Stomach (tissue), 9 donors: ENCODE measurements around the gene FREM1. TPM values are rescaled to one million over a fixed set of nuclear protein-coding genes. Genes with fewer than 3 reads are reported as not detected.

Source experiments
- DNase-seq, 2 donors: peaks; one replicate each; pipeline versions ENCODE4 v3.0.0 to v3.0.0-alpha.2; 2013 to 2019
- H3K27ac ChIP-seq, 5 donors: fragments of 200-600 bp in 4 of 5; sonication (generic) in 4 of 5; one replicate each; pipeline ENCODE4 v1.5.1; 2013 to 2019; ENCODE audit warnings: mild to moderate bottlenecking in 1 of 5, moderate library complexity in 1 of 5
- H3K27me3 ChIP-seq, 3 donors: fragments of 200-600 bp; sonication (generic); one replicate each; pipeline ENCODE4 v1.5.1; 2017 to 2019; ENCODE audit warnings: mixed run types in 1 of 3
- H3K36me3 ChIP-seq, 4 donors: fragments of 200-600 bp; sonication (generic); 1 replicate in 3 of 4; 2 replicates in 1 of 4; pipeline ENCODE4 v1.5.1; 2016 to 2019
- H3K4me1 ChIP-seq, 4 donors: fragments of 200-600 bp; sonication (generic); one replicate each; pipeline ENCODE4 v1.5.1; 2016 to 2019
- H3K4me3 ChIP-seq, 4 donors: fragments of 200-600 bp; sonication (generic) in 3 of 4; one replicate each; pipeline ENCODE4 v1.5.1; 2016 to 2019; ENCODE audit warnings: mild to moderate bottlenecking in 1 of 4
- H3K9me3 ChIP-seq, 4 donors: fragments of 200-600 bp; sonication (generic); one replicate each; pipeline ENCODE4 v1.5.1; 2016 to 2019
- CTCF ChIP-seq, 7 experiments: fragments of 450-650 bp in 4 of 7; fragments of 200-600 bp in 3 of 7; sonication (generic) in 3 of 7; IDR thresholded peaks; one replicate each; pipeline ENCODE4 v1.5.1; 2016 to 2019; ENCODE audit warnings: antibody characterized with exemption in 7 of 7, control low read depth in 2 of 7, mild to moderate bottlenecking in 1 of 7
- EP300 ChIP-seq: sonication (generic); formaldehyde crosslinking; IDR thresholded peaks from one replicate; pipeline ENCODE4 v1.6.1; 2017; ENCODE audit warnings: antibody characterized with exemption
- POLR2A ChIP-seq, 4 donors: fragments of 450-650 bp; IDR thresholded peaks; one replicate each; pipeline ENCODE4 v1.6.1; 2016; ENCODE audit warnings: antibody characterized with exemption in 4 of 4, control low read depth in 2 of 4, mild to moderate bottlenecking in 1 of 4, moderate library complexity in 1 of 4
- POLR2AphosphoS5 ChIP-seq, 3 donors: sonication (generic); formaldehyde crosslinking; IDR thresholded peaks; one replicate each; pipeline ENCODE4 v1.6.1; 2016; ENCODE audit warnings: antibody characterized with exemption in 3 of 3
- WGBS, 5 donors: extraction: QIAGEN DNeasy Blood & Tissue Kit in 3 of 5; methylation state at CpG; one replicate each; pipeline versions ENCODE4 v1.1.5 to v1.1.7; 2013 to 2018; 5-methylcytosine and 5-hydroxymethylcytosine counted together
- intact Hi-C: fragments of 100-400 bp; cut with DNase I; formaldehyde crosslinking; loops from one replicate; pipeline ENCODE4 v1.15.1; 2023; ENCODE audit warnings: low total_unique reads
- polyA plus RNA-seq, 3 donors: library from polyadenylated mRNA; stranded (reverse); fragments of 200-250 nt; gene quantifications; one replicate each; pipeline ENCODE4 v1.2.3, GENCODE V29; 2013
- total RNA-seq, 5 donors: library from RNA; depleted of rRNA; stranded (reverse); fragments of >200 nt; gene quantifications; one replicate each; pipeline versions ENCODE4 v1.1.0 to v1.2.3, GENCODE V29; 2014 to 2016
- donor health status: healthy with polysubstance abuse.
- donor health status: Bipolar disorder and iron deficiency.
- donor health status: healthy.

The FREM1 gene
- total and polyA plus RNA-seq, 8 donors: 0.12 to 14.7 (median 0.58) TPM; not detected in 1

- Histone ChIP-seq H3K27me3 (no peaks in the 10 kb centered on the region), H3K9me3 (no peaks in the 10 kb centered on the region), H3K4me3 (no peak overlapping the region), H3K36me3 (no peaks in the 10 kb centered on the region), H3K4me1 (peaks cover 0 to 31% (median 12%) of the 10 kb centered on the region in 4 donors), H3K27ac (peak overlapping the region in 1 of 5 donors; percentile 59)
- intact Hi-C loops: no loop called here
- TF ChIP-seq CTCF (IDR thresholded peaks at IDR 0.05) (no peak), POLR2AphosphoS5 (IDR thresholded peaks at IDR 0.05) (no peak), EP300 (no peak), POLR2A (IDR thresholded peaks at IDR 0.05) (no peak)
- no peak for DNase-seq
Observed at GRCh38 chr9:14909181-14909580, 1.0 kb downstream of the FREM1 start.

GRCh38 chr9:14908295-14909180, 1.7 kb downstream of the FREM1 start:
- H3K27ac ChIP-seq: peak overlapping the region in 2 of 5 donors; percentile 10 to 59
- H3K9me3 ChIP-seq: no peaks in the 10 kb centered on the region
- 41 to 57% (median 46%) methylated on average over 5 of the region's 5 CpGs for WGBS, 5 donors
- DNase-seq: peak in 1 of 2 donors; percentile 37
- no peak overlapping the region for H3K4me3 ChIP-seq
- H3K4me1 ChIP-seq: peaks cover 0 to 31% (median 12%) of the 10 kb centered on the region in 4 donors
- TF ChIP-seq CTCF (IDR thresholded peaks at IDR 0.05) (no peak), POLR2A (IDR thresholded peaks at IDR 0.05) (no peak), EP300 (no peak), POLR2AphosphoS5 (IDR thresholded peaks at IDR 0.05) (no peak)
- no peaks in the 10 kb centered on the region for H3K36me3 ChIP-seq
- intact Hi-C loops: no loop called here
- no peaks in the 10 kb centered on the region for H3K27me3 ChIP-seq

GRCh38 chr9:14907696-14908095, 2.5 kb downstream of the FREM1 start:
- DNase-seq: no peak
- intact Hi-C loops: no loop called here
- Histone ChIP-seq H3K4me1 (peaks cover 0 to 27% (median 10%) of the 10 kb centered on the region in 4 donors), H3K27me3 (no peaks in the 10 kb centered on the region), H3K9me3 (no peaks in the 10 kb centered on the region), H3K27ac (peak overlapping the region in 2 of 5 donors; percentile 10 to 59), H3K4me3 (no peak overlapping the region), H3K36me3 (no peaks in the 10 kb centered on the region)
- TF ChIP-seq POLR2A (IDR thresholded peaks at IDR 0.05) (no peak), EP300 (no peak), POLR2AphosphoS5 (IDR thresholded peaks at IDR 0.05) (no peak), CTCF (IDR thresholded peaks at IDR 0.05) (no peak)
- 84 to 96% (median 94%) methylated on average over 1 of the region's 1 CpG for WGBS, 5 donors

GRCh38 chr9:14907360-14907685, 2.9 kb downstream of the FREM1 start:
- no peaks in the 10 kb centered on the region for H3K27me3 ChIP-seq
- intact Hi-C loops: no loop called here
- no peak for TF ChIP-seq POLR2A (IDR thresholded peaks at IDR 0.05)
- TF ChIP-seq EP300: no peak
- no peak for TF ChIP-seq CTCF (IDR thresholded peaks at IDR 0.05)
- no peak for TF ChIP-seq POLR2AphosphoS5 (IDR thresholded peaks at IDR 0.05)
- DNase-seq: no peak
- H3K4me3 ChIP-seq: no peak overlapping the region
- H3K9me3 ChIP-seq: no peaks in the 10 kb centered on the region
- H3K4me1 ChIP-seq: peaks cover 0 to 27% (median 10%) of the 10 kb centered on the region in 4 donors
- WGBS, 5 donors: 80 to 92% (median 88%) methylated on average over 5 of the region's 5 CpGs
- H3K36me3 ChIP-seq: no peaks in the 10 kb centered on the region
- peak overlapping the region in 1 of 5 donors; percentile 24 for H3K27ac ChIP-seq
